HEK293 (cell line): ENCODE data around the gene TSPAN17.

Experiments used
- CTCF ChIA-PET: fragments of 350-600 bp; formaldehyde crosslinking; extraction: SDS; loops from one replicate; lab custom pipeline; 2021; ENCODE audit warnings: antibody characterized with exemption; lab: Yijun Ruan, JAX
- POLR2A ChIA-PET: fragments of 300-600 bp; formaldehyde crosslinking; extraction: SDS; loops from one replicate; lab custom pipeline; 2020; ENCODE audit warnings: antibody characterized with exemption, inconsistent platforms; lab: Yijun Ruan, JAX
- H3K27ac ChIP-seq: fragments of 200-500 bp; sonication (Bioruptor generic); 2 replicates; pipeline ENCODE4 v1.5.1; 2014; ENCODE audit warnings: low read depth, low read length, control low read depth, inconsistent platforms; ENCODE audit errors: extremely low read depth
- H3K36me3 ChIP-seq, 2 experiments: fragments of 200-500 bp in 1 of 2; sonication (Bioruptor generic) in 1 of 2; 1 replicate in 1 of 2; 2 replicates in 1 of 2; pipeline ENCODE4 v1.5.1; 2014 to 2017; ENCODE audit warnings: inconsistent platforms in 2 of 2, low read length in 2 of 2; ENCODE audit not compliant: control insufficient read depth in 2 of 2, insufficient read depth in 1 of 2
- H3K4me1 ChIP-seq: fragments of 200-500 bp; sonication (Bioruptor generic); 2 replicates; pipeline ENCODE4 v1.5.1; 2014; ENCODE audit warnings: mild to moderate bottlenecking, low read length, inconsistent platforms; ENCODE audit not compliant: control insufficient read depth, insufficient read depth
- H3K4me3 ChIP-seq: 2 replicates; pipeline ENCODE4 v1.5.1; 2011; ENCODE audit warnings: low read depth, mild to moderate bottlenecking, control low read depth, low read length, moderate library complexity
- H3K9me3 ChIP-seq: fragments of 200-500 bp; sonication (Bioruptor generic); 2 replicates; pipeline ENCODE4 v1.5.1; 2014; ENCODE audit warnings: low read depth, low read length, inconsistent platforms; ENCODE audit not compliant: control insufficient read depth, insufficient read depth
- BCL11B ChIP-seq: fragments of 450-650 bp; formaldehyde crosslinking; IDR thresholded peaks from 2 replicates; pipeline ENCODE4 v1.5.1; 2016; ENCODE audit warnings: low read depth, missing biosample characterization, missing genetic modification characterization
- EGR2 ChIP-seq: fragments of 450-650 bp; formaldehyde crosslinking; IDR thresholded peaks from 2 replicates; pipeline ENCODE4 v1.5.1; 2016; ENCODE audit warnings: low read depth, missing biosample characterization, missing genetic modification characterization
- MZF1 ChIP-seq: fragments of 450-650 bp; formaldehyde crosslinking; IDR thresholded peaks from 2 replicates; pipeline ENCODE4 v1.5.1; 2017; ENCODE audit warnings: missing biosample characterization, missing genetic modification characterization, borderline replicate concordance
- OSR2 ChIP-seq: fragments of 450-650 bp; formaldehyde crosslinking; IDR thresholded peaks from 2 replicates; pipeline ENCODE4 v1.5.1; 2016; ENCODE audit warnings: missing biosample characterization, missing genetic modification characterization
- REPIN1 ChIP-seq: fragments of 450-650 bp; formaldehyde crosslinking; IDR thresholded peaks from 2 replicates; pipeline ENCODE4 v1.5.1; 2017; ENCODE audit warnings: missing biosample characterization, missing genetic modification characterization, low read depth
- SCRT2 ChIP-seq: fragments of 450-650 bp; formaldehyde crosslinking; IDR thresholded peaks from 2 replicates; pipeline ENCODE4 v1.5.1; 2016; ENCODE audit warnings: missing biosample characterization, missing genetic modification characterization
- ZBTB1 ChIP-seq: fragments of 450-650 bp; formaldehyde crosslinking; IDR thresholded peaks from 2 replicates; pipeline ENCODE4 v1.5.1; 2016; ENCODE audit warnings: missing biosample characterization, missing genetic modification characterization
- ZBTB21 ChIP-seq: fragments of 450-650 bp; formaldehyde crosslinking; IDR thresholded peaks from 2 replicates; pipeline ENCODE4 v1.5.1; 2017; ENCODE audit warnings: missing biosample characterization, missing genetic modification characterization
- ZNF138 ChIP-seq: fragments of 450-650 bp; formaldehyde crosslinking; IDR thresholded peaks from 2 replicates; pipeline ENCODE4 v1.5.1; 2016; ENCODE audit warnings: missing biosample characterization, missing genetic modification characterization, borderline replicate concordance
- ZNF202 ChIP-seq: fragments of 450-650 bp; formaldehyde crosslinking; IDR thresholded peaks from 2 replicates; pipeline ENCODE4 v1.5.1; 2016; ENCODE audit warnings: missing biosample characterization, missing genetic modification characterization, borderline replicate concordance
- ZNF214 ChIP-seq: fragments of 450-650 bp; formaldehyde crosslinking; IDR thresholded peaks from 2 replicates; pipeline ENCODE4 v1.5.1; 2017; ENCODE audit warnings: missing biosample characterization, mild to moderate bottlenecking, missing genetic modification characterization, borderline replicate concordance
- ZNF341 ChIP-seq: fragments of 450-650 bp; formaldehyde crosslinking; IDR thresholded peaks from 2 replicates; pipeline ENCODE4; 2016; ENCODE audit warnings: low read depth, missing biosample characterization, missing genetic modification characterization
- ZNF350 ChIP-seq: fragments of 450-650 bp; formaldehyde crosslinking; IDR thresholded peaks from 2 replicates; pipeline ENCODE4 v1.5.0; 2017; ENCODE audit warnings: missing biosample characterization, mild to moderate bottlenecking, missing genetic modification characterization
- ZNF354C ChIP-seq: fragments of 450-650 bp; formaldehyde crosslinking; IDR thresholded peaks from 2 replicates; pipeline ENCODE4 v1.5.1; 2016; ENCODE audit warnings: missing biosample characterization, missing genetic modification characterization, low read depth, borderline replicate concordance
- ZNF37A ChIP-seq: fragments of 450-650 bp; IDR thresholded peaks from 2 replicates; pipeline ENCODE4 v1.5.1; 2018; ENCODE audit warnings: missing biosample characterization, missing genetic modification characterization
- ZNF391 ChIP-seq: fragments of 450-650 bp; formaldehyde crosslinking; IDR thresholded peaks from 2 replicates; pipeline ENCODE4 v1.5.1; 2016; ENCODE audit warnings: low read depth, missing biosample characterization, missing genetic modification characterization, borderline replicate concordance
- ZNF416 ChIP-seq: fragments of 450-650 bp; formaldehyde crosslinking; IDR thresholded peaks from 2 replicates; pipeline ENCODE4 v1.5.1; 2016; ENCODE audit warnings: missing biosample characterization, missing genetic modification characterization
- ZNF426 ChIP-seq: fragments of 450-650 bp; formaldehyde crosslinking; IDR thresholded peaks from 2 replicates; pipeline ENCODE4 v1.5.1; 2017; ENCODE audit warnings: missing biosample characterization, missing genetic modification characterization, mild to moderate bottlenecking, inconsistent platforms, moderate library complexity
- ZNF544 ChIP-seq: fragments of 450-650 bp; formaldehyde crosslinking; IDR thresholded peaks from 2 replicates; pipeline ENCODE4 v1.5.0; 2017; ENCODE audit warnings: missing biosample characterization, missing genetic modification characterization
- ZNF555 ChIP-seq: fragments of 450-650 bp; formaldehyde crosslinking; conservative IDR thresholded peaks from 2 replicates; pipeline ENCODE4 v1.5.1; 2017; ENCODE audit warnings: missing biosample characterization, mild to moderate bottlenecking, missing genetic modification characterization, inconsistent platforms
- ZNF585B ChIP-seq: fragments of 450-650 bp; formaldehyde crosslinking; IDR thresholded peaks from 2 replicates; pipeline ENCODE4 v1.5.1; 2016; ENCODE audit warnings: missing biosample characterization, missing genetic modification characterization
- ZNF600 ChIP-seq: fragments of 450-650 bp; formaldehyde crosslinking; IDR thresholded peaks from 2 replicates; pipeline ENCODE4 v1.5.1; 2016; ENCODE audit warnings: missing biosample characterization, missing genetic modification characterization
- ZNF768 ChIP-seq: fragments of 450-650 bp; formaldehyde crosslinking; IDR thresholded peaks from 2 replicates; pipeline ENCODE4 v1.5.1; 2018; ENCODE audit warnings: missing biosample characterization, mild to moderate bottlenecking, missing genetic modification characterization
- TF ChIP-seq, protein P1 (sequence below): fragments of 450-650 bp; formaldehyde crosslinking; IDR thresholded peaks from 2 replicates; pipeline ENCODE4 v1.5.1; 2016; ENCODE audit warnings: missing biosample characterization, missing genetic modification characterization
- TF ChIP-seq, protein P2 (sequence below): fragments of 450-650 bp; formaldehyde crosslinking; IDR thresholded peaks from 2 replicates; pipeline ENCODE4 v1.5.1; 2017; ENCODE audit warnings: missing biosample characterization, missing genetic modification characterization

Gene TSPAN17

DNA sequence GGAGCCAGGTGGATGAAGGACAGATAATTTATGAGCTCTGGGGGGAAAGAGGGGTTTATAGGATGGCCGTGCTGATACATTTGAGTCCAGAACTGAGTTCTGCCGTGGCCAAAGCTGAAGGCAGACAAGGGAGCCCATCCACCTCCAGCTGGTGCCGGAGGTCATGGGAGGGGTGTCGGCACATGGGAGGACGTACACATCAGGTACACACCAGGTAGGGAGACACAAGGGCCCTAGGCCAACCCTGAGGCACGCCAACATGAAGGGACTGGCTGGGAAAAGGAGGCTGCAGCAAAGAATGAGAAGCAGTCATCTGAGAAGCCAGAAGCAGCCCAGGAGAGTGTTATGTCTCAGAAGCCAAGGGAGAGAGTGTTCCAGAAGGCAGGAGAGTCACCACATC lies 35.3 kb upstream of the TSPAN17 start:
- H3K4me3 ChIP-seq: no peak overlapping the region
- H3K4me1 ChIP-seq: peaks cover 6% of the 10 kb centered on the region; the same call in 1 of the 2 replicates
- no peaks in the 10 kb centered on the region for H3K36me3 ChIP-seq
- no peak overlapping the region for H3K27ac ChIP-seq
- POLR2A ChIA-PET: no interaction called here
- CTCF ChIA-PET: no interaction called here
- no peaks in the 10 kb centered on the region for H3K9me3 ChIP-seq
- no peak for TF ChIP-seq BCL11B (tag by site-specific recombination)
- no peak for TF ChIP-seq SCRT2 (tag by site-specific recombination)
- TF ChIP-seq OSR2 (tag by site-specific recombination): no peak
- TF ChIP-seq ZNF138 (tag by site-specific recombination): no peak
- no peak for TF ChIP-seq EGR2
- no peak for TF ChIP-seq ZNF202
- no peak for TF ChIP-seq ZNF544 (tag by site-specific recombination)
- no peak for TF ChIP-seq ZNF214 (tag by site-specific recombination)
- TF ChIP-seq REPIN1 (tag by site-specific recombination): no peak
- TF ChIP-seq ZNF416 (tag by site-specific recombination): no peak
- TF ChIP-seq, protein P1, sequence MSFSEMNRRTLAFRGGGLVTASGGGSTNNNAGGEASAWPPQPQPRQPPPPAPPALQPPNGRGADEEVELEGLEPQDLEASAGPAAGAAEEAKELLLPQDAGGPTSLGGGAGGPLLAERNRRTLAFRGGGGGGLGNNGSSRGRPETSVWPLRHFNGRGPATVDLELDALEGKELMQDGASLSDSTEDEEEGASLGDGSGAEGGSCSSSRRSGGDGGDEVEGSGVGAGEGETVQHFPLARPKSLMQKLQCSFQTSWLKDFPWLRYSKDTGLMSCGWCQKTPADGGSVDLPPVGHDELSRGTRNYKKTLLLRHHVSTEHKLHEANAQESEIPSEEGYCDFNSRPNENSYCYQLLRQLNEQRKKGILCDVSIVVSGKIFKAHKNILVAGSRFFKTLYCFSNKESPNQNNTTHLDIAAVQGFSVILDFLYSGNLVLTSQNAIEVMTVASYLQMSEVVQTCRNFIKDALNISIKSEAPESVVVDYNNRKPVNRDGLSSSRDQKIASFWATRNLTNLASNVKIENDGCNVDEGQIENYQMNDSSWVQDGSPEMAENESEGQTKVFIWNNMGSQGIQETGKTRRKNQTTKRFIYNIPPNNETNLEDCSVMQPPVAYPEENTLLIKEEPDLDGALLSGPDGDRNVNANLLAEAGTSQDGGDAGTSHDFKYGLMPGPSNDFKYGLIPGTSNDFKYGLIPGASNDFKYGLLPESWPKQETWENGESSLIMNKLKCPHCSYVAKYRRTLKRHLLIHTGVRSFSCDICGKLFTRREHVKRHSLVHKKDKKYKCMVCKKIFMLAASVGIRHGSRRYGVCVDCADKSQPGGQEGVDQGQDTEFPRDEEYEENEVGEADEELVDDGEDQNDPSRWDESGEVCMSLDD (tag by site-specific recombination): no peak
- TF ChIP-seq ZNF600: no peak
- no peak for TF ChIP-seq MZF1 (tag by site-specific recombination)
- TF ChIP-seq ZNF350 (tag by site-specific recombination): no peak
- TF ChIP-seq, protein P2, sequence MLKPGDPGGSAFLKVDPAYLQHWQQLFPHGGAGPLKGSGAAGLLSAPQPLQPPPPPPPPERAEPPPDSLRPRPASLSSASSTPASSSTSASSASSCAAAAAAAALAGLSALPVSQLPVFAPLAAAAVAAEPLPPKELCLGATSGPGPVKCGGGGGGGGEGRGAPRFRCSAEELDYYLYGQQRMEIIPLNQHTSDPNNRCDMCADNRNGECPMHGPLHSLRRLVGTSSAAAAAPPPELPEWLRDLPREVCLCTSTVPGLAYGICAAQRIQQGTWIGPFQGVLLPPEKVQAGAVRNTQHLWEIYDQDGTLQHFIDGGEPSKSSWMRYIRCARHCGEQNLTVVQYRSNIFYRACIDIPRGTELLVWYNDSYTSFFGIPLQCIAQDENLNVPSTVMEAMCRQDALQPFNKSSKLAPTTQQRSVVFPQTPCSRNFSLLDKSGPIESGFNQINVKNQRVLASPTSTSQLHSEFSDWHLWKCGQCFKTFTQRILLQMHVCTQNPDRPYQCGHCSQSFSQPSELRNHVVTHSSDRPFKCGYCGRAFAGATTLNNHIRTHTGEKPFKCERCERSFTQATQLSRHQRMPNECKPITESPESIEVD (tag by site-specific recombination): no peak
- no peak for TF ChIP-seq ZBTB1 (tag by site-specific recombination)
- no peak for TF ChIP-seq ZNF555 (tag by site-specific recombination)
- no peak for TF ChIP-seq ZNF354C (tag by site-specific recombination)
- no peak for TF ChIP-seq ZNF768 (tag by site-specific recombination)
- no peak for TF ChIP-seq ZNF341 (tag by site-specific recombination)

DNA sequence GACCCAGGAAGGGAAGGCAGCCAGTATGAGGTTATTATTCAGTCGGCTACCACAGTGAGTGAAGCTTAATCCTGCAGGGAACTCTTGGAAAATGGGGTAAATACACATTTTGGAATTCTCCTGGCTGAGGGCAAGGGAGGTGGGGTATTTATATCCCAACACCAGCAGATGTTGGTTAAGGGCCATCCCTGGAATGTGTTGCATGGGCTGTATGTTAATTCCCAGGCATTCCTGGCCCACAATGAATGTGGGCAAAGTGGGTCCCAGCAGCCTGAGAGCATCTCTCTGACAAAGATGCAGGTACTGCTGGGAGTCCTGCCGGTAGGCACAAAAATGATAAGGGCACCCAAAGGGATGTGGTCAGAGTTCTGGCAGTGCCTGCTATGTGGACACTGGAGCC lies 34.4 kb upstream of the TSPAN17 start:
- Histone ChIP-seq H3K27ac (no peak overlapping the region), H3K36me3 (no peaks in the 10 kb centered on the region), H3K4me1 (peaks cover 6% of the 10 kb centered on the region; the same call in 1 of the 2 replicates), H3K4me3 (no peak overlapping the region), H3K9me3 (no peaks in the 10 kb centered on the region)
- CTCF ChIA-PET: interaction anchor here (0.7 kb wide), 1 partner anchor 195 kb away, joined by 3 read pairs; no protein-coding TSS in a partner anchor
- POLR2A ChIA-PET: interaction anchor here (1.3 kb wide), 1 partner anchor 18 kb away, joined by 5 read pairs; the partner anchor contains the start of genes EIF4E1B and SNCB
- TF ChIP-seq ZNF585B (tag by site-specific recombination) (no peak), ZBTB21 (tag by site-specific recombination) (no peak), ZNF391 (tag by site-specific recombination) (no peak), ZNF426 (tag by site-specific recombination) (no peak), ZNF37A (tag by site-specific recombination) (peak; percentile 56; the same call in 1 of the 2 replicates)
